ENCODE data around the gene FIGLA.

FIGLA gene

DNA sequence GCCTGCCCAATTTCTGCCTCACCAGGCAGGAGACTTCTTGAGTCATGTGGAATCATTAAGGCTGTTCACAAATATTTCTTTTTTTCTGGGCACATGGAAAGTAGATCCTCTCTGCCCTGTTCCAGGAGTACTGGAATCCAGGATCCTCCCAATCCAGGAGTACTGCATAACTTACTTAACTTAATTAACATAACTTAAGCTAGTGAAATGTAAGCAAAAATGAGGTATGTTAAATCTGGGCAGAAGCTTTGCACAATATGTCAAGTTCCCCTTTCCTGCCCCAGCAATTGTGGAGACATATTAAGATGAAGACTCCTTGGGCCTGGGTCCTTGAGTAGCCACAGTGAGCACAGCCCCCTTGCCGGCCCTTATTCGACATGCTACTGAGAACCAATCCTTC lies 41.9 kb upstream of the FIGLA start:
- no peak overlapping the region for H3K4me3 ChIP-seq (replicated peaks in 1 of 2; ENCODE audit: low read depth in 2 of 2, low read length in 2 of 2)
- no peak for DNase-seq (ENCODE audit: low read depth in 2 of 2)
- TF ChIP-seq, protein P1, sequence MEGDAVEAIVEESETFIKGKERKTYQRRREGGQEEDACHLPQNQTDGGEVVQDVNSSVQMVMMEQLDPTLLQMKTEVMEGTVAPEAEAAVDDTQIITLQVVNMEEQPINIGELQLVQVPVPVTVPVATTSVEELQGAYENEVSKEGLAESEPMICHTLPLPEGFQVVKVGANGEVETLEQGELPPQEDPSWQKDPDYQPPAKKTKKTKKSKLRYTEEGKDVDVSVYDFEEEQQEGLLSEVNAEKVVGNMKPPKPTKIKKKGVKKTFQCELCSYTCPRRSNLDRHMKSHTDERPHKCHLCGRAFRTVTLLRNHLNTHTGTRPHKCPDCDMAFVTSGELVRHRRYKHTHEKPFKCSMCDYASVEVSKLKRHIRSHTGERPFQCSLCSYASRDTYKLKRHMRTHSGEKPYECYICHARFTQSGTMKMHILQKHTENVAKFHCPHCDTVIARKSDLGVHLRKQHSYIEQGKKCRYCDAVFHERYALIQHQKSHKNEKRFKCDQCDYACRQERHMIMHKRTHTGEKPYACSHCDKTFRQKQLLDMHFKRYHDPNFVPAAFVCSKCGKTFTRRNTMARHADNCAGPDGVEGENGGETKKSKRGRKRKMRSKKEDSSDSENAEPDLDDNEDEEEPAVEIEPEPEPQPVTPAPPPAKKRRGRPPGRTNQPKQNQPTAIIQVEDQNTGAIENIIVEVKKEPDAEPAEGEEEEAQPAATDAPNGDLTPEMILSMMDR (IDR thresholded peaks at IDR 0.05; ENCODE audit: low read depth, low read length): no peak

DNA sequence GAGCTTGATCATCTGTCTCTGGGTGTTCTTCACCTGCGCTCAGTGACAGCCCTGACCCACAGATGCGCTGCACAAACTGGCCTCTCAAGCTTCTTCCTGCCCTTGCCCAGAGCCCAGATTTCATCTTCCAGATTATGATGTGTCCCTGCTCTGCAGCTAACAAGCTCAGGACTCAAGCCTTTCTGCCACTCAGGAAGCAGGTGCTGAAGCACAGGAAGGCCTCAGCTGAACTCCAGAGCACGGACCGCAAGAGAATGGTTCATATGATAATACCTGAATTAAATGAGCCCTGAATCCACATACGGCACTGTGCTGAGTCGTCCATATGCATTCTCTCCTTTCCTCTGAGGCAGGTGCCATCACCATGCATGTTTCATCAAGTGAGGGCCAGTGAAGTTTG lies 41.4 kb upstream of the FIGLA start:
- H3K4me3 ChIP-seq (replicated peaks in 1 of 2; ENCODE audit: low read depth in 2 of 2, low read length in 2 of 2): no peak overlapping the region
- TF ChIP-seq, protein P1 (IDR thresholded peaks at IDR 0.05; ENCODE audit: low read depth, low read length): no peak
- no peak for DNase-seq (ENCODE audit: low read depth in 2 of 2)

DNA sequence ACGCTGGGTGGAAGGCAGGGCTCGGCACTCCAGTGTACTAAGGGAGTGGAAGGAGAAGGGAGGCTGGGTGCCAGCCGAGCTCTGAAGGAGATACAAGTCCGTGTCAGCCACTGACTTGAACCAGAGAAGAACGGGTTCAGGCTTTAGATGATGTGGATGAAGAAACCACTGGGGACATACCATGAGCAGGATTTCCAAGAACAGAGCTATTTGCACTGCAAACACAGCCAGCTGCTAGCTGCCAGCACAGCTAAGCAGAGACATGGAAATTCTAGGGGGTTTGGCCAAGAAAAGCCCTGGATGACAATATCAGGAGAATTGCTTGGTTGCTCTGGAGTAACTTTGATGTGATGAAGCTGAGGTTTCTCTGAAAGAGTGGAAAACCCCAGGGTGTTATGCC lies 39.9 kb upstream of the FIGLA start:
- peak; percentile 2 to 31 for DNase-seq (ENCODE audit: low read depth in 2 of 2)
- no peak overlapping the region for H3K4me3 ChIP-seq (replicated peaks in 1 of 2; ENCODE audit: low read depth in 2 of 2, low read length in 2 of 2)
- TF ChIP-seq, protein P1 (IDR thresholded peaks at IDR 0.05; ENCODE audit: low read depth, low read length): no peak

DNA sequence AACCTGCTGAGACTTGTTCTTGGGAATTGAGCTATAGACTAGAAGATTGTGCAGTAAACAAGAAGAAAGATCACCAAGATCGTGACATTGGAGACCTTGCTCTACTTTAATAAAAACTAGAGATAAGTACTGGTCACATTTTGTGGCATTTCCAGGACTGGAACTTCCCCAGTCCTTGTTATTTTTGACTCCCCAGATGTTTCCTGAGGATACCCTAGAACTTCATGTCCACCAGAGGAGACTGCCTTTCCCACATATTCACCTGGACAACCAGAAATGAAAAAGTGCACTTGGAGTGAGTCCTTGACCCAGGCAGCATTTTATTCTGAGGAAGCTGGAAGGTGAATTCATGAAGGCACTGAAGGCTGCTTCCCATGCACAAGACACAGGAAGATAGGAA lies 39.5 kb upstream of the FIGLA start:
- TF ChIP-seq, protein P1 (IDR thresholded peaks at IDR 0.05; ENCODE audit: low read depth, low read length): no peak
- no peak for DNase-seq (ENCODE audit: low read depth in 2 of 2)
- no peak overlapping the region for H3K4me3 ChIP-seq (replicated peaks in 1 of 2; ENCODE audit: low read depth in 2 of 2, low read length in 2 of 2)

DNA sequence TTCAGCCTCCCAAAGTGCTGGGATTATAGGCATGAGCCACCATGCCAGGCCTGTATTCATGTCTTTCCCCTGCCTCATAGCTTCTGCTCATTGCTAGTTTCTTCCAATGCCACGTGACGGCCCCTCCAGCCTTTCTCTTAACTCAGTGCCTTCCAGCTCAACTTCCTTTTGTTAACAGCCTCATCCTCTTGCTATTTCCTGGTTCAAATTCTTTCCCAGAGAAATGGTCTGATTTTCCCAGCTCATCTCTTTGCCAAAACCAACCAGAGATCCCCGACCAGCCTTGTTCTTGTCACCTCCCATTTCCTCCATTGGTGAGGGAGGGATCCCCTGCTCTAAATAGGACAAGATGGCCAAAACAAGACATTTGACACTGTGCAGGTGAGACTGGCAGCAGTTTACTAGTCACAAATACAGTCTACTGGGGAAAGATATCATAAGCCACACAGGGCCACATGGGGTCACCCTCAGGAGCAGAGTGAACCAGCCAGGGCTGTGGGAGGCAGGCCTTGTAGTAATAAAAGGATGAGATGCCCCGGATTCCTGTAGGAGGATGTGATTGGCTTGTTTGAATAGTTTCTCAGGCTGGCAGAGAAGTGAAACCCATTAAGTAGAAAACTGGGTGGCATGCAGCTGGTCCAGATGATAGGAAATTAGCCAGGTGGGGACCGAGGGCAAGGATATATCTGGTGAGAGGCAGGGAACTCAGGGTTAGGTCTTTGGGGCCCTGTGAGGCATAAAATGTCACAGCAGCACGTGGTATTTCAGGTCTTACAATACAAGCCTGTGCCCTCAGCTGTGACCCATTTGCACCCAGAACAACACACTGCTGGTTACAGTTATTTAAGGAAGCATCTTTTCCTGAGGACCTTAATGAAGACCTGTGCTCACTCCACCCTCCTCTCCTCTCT lies 38.7 kb upstream of the FIGLA start:
- DNase-seq (ENCODE audit: low read depth in 2 of 2): peak; percentile 64 to 68
- TF ChIP-seq, protein P1 (IDR thresholded peaks at IDR 0.05; ENCODE audit: low read depth, low read length): no peak
- H3K4me3 ChIP-seq (replicated peaks in 1 of 2; ENCODE audit: low read depth in 2 of 2, low read length in 2 of 2): no peak overlapping the region

DNA sequence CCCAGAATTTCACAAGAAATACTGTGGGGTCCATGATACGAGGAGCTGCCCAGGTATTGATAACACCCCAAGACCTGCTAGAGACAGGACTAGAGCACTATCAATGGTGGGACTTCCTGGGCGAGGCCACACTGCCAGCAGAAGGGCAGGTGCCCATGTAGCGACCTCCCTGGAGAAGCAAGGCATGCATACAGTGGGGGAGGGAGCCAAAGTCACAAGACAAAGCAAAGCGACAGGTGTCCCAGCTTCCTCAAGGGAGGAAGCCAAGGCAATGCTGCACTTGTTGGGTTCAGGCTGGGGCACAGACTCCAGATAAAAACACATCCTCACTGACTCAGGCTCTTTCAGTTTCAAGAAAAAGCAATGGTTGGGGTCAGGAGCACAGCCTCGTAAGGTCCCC lies 37.7 kb upstream of the FIGLA start:
- no peak overlapping the region for H3K4me3 ChIP-seq (replicated peaks in 1 of 2; ENCODE audit: low read depth in 2 of 2, low read length in 2 of 2)
- TF ChIP-seq, protein P1 (IDR thresholded peaks at IDR 0.05; ENCODE audit: low read depth, low read length): no peak
- DNase-seq (ENCODE audit: low read depth in 2 of 2): no peak
